CD4-positive, alpha-beta T cell treated with Interleukin-12 subunit alpha and Interleukin-12 subunit beta, for 1 hour (primary cell): ENCODE results near the gene ADRB1.

ENCODE experiments used
- DNase-seq: peaks from one replicate; pipeline ENCODE4 v3.0.0-alpha.2; 2020

ADRB1 gene

DNA sequence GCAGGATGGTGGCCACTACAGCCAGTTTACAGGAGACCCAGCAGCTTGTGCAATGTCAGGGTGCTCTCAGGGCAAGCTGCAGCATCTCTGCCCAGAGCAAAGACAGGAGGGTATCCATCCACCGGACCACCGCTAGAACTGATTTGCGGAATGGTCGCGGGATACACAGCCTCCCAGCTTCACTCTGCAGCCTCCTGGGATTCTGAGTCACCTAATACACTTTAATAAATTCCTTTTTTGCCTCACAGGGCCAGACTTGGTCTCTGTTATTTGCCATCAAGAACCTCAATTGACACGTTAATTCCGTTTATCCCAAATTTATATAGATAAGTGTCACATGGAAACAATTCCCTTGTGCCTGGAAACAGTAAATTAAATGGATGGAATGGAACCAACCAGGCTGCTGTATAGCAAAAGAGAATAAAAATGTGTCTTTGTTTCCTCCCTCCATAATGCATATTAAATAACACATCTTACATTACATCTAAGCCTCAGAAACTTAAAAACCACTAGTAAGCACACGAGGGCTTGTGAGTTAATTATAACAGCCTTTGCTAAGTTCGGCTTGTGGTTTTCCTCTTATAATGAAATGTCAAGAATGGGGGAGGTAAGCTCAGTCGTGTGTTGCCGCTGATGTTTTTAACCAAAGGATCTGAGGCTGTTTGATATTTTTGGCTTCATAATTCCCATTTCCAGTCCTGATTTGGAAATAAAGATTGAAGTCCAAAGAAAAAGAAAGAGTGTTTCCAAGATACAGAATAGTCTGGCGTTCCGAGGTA, 52.1 kb downstream of the ADRB1 start:
- DNase-seq: peak; percentile 24
